Cardiac fibroblast (primary cell): ENCODE data around the gene SYNGAP1.
A peak's percentile ranks its signal among the peaks of the same experiment; 100 is the strongest.

Experiments used
- DNase-seq, 2 donors: peaks; one replicate each; pipeline versions ENCODE4 v3.0.0 to v3.0.0-alpha.2; 2010; ENCODE audit warnings: low read depth in 2 of 2
- H3K4me3 ChIP-seq, 2 donors: replicated peaks in 1 of 2; 1 replicate in 1 of 2; 2 replicates in 1 of 2; pipeline ENCODE4 v1.5.1; 2011; ENCODE audit warnings: low read depth in 2 of 2, low read length in 2 of 2, mild to moderate bottlenecking in 2 of 2, moderate library complexity in 1 of 2
- CTCF ChIP-seq: IDR thresholded peaks from one replicate; pipeline ENCODE4 v1.5.1; 2011; ENCODE audit warnings: low read depth, mild to moderate bottlenecking, low read length, inconsistent platforms

SYNGAP1 gene

DNA sequence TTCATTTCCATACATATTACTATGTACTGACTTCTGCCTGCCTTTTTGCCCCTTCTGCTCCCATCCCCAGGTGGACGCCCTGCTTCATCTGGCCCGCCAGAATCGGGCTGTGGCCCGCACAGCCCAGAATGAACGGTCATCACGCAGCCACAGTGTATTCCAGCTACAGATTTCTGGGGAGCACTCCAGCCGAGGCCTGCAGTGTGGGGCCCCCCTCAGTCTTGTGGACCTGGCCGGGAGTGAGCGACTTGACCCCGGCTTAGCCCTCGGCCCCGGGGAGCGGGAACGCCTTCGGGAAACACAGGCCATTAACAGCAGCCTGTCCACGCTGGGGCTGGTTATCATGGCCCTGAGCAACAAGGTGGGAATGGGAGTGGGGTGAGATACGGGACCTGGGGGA, 13.7 kb upstream of the SYNGAP1 start:
- no peak overlapping the region for H3K4me3 ChIP-seq
- no peak for TF ChIP-seq CTCF
- no peak for DNase-seq

- peak; percentile 76 to 78 for DNase-seq
- TF ChIP-seq CTCF, result peak; percentile 36
- H3K4me3 ChIP-seq, result no peak overlapping the region
These were observed 12.6 kb upstream of the SYNGAP1 start for GRCh38 chr6:33407132-33407718.

DNA sequence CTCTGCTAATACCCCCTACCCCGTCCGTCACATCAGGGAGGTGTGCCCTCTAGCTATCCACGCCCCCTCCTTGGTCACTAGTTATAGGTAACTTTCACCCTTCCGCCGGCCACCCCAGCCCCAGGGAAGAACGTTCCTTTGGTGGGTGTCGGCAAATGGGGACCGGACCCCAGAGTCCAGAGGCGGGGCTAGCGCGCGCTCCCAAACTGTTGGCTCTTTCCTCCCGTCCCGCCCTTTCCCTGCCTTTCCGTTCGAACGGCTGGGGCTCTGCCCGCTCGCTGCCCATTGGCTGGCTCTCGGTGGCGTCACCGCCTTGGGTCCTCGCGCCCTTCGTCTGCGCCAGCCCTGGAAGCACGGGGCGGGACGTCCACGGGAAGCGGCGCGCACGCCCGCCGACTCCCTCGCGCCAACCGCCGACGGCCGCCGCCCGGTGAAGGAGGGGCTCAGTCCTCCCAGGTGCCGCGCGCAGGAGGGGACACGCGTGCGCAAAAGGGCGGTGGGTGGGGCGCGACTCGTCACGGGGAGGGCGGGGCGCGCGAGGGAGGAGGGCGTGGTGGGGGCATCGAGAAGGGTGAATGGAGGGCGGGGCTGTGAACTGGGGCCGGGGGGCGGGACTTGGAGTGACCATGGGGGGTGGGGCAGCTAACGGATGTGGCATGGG, 9.7 kb upstream of the SYNGAP1 start:
- DNase-seq, result peak; percentile 98 to 99
- no peak for TF ChIP-seq CTCF
- peak overlapping the region; percentile 71 to 72 for H3K4me3 ChIP-seq

- H3K4me3 ChIP-seq, result peak within 1 kb of the TSS; percentile 71 to 72
- TF ChIP-seq CTCF, result no peak
- peak; percentile 88 to 91 for DNase-seq
These were observed 8.9 kb upstream of the SYNGAP1 start, which contains the start of gene PHF1 for GRCh38 chr6:33410711-33411631. TSS of gene PHF1 (plus strand) at chr6:33411014. CDS start at chr6:33412264, 1,250 bp downstream.

DNA sequence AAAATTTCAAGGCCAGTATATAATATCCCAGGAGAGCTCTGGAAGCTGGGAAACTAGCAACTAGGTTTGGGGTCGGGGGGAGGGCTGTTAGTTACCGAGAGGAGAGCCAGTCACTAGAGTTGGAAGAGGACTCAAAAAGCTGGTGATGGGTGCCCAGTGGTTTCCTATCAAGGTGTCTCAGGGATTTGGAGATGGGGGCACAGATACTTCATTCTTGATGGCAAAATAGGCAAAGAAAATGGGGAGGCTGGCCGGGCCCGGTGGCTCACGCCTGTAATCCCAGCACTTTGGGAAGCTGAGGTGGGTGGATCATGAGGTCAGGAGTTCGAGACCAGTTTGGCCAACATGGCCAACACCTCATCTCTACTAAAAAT, 8.2 kb upstream of the SYNGAP1 start:
- no peak for TF ChIP-seq CTCF
- DNase-seq, result no peak
- H3K4me3 ChIP-seq, result peak overlapping the region; percentile 71 to 72

- H3K4me3 ChIP-seq, result peak overlapping the region in 1 of 2 donors; percentile 72
- DNase-seq, result no peak
- no peak for TF ChIP-seq CTCF
These were observed 7.5 kb upstream of the SYNGAP1 start for GRCh38 chr6:33412140-33413009.
